Renal pelvis (tissue), 12 donors: Measurements from ENCODE around the gene DNAJC22. TPM values are rescaled to one million over a fixed set of nuclear protein-coding genes. Genes with fewer than 3 reads are reported as not detected.
"Not testable (repeated sequence)": the region's sequence is repeated elsewhere in the genome, so short reads cannot be mapped to it uniquely, and the experiment has no call there.

Source experiments
- DNase-seq: peaks from one replicate; pipeline ENCODE4 v3.0.0-alpha.2; 2013
- long read RNA-seq, 16 experiments: transcript quantifications; one replicate each; lab custom pipeline, GENCODE V29; 2026
- polyA plus RNA-seq, 3 donors: library from polyadenylated mRNA; unstranded; fragments of 120-200 nt; gene quantifications; one replicate each; pipeline ENCODE4 v1.2.1, GENCODE V29; 2013; ENCODE audit not compliant: insufficient read length in 3 of 3

DNAJC22 gene
- 10 to 100 TPM; 16.1 to 25.4 (median 24.5) TPM for polyA plus RNA-seq
- long read RNA-seq, donor 1: 0 reads
- long read RNA-seq, donor 2, partial matches to known transcripts: 0 of 1 reads
- long read RNA-seq, donor 2, other reads (novel, unspliced or antisense): 0 of 1 reads
- long read RNA-seq, donor 3: 0 reads
- long read RNA-seq, donor 4: 0 reads
- long read RNA-seq, donor 5: 0 reads
- long read RNA-seq, donor 6, partial matches to known transcripts: 8 of 8 reads
- long read RNA-seq, donor 6, other reads (novel, unspliced or antisense): 0 of 8 reads
- long read RNA-seq, donor 7, partial matches to known transcripts: 7 of 8 reads
- long read RNA-seq, donor 7, other reads (novel, unspliced or antisense): 0 of 8 reads
- long read RNA-seq, donor 8, partial matches to known transcripts: 0 of 2 reads
- long read RNA-seq, donor 8, other reads (novel, unspliced or antisense): 0 of 2 reads
- long read RNA-seq, donor 9, partial matches to known transcripts: 19 of 20 reads
- long read RNA-seq, donor 9, other reads (novel, unspliced or antisense): 0 of 20 reads
- long read RNA-seq, donor 10, partial matches to known transcripts: 0 of 1 reads
- long read RNA-seq, donor 10, other reads (novel, unspliced or antisense): 0 of 1 reads
- long read RNA-seq, donor 11, partial matches to known transcripts: 0 of 1 reads
- long read RNA-seq, donor 11, other reads (novel, unspliced or antisense): 0 of 1 reads
- long read RNA-seq, donor 12, partial matches to known transcripts: 11 of 13 reads
- long read RNA-seq, donor 12, other reads (novel, unspliced or antisense): 0 of 13 reads
- long read RNA-seq, donor 13: 0 reads
- long read RNA-seq, donor 14: 0 reads
- long read RNA-seq, donor 15, partial matches to known transcripts: 5 of 5 reads
- long read RNA-seq, donor 15, other reads (novel, unspliced or antisense): 0 of 5 reads
- long read RNA-seq, donor 16, partial matches to known transcripts: 7 of 10 reads
- long read RNA-seq, donor 16, other reads (novel, unspliced or antisense): 0 of 10 reads

DNA sequence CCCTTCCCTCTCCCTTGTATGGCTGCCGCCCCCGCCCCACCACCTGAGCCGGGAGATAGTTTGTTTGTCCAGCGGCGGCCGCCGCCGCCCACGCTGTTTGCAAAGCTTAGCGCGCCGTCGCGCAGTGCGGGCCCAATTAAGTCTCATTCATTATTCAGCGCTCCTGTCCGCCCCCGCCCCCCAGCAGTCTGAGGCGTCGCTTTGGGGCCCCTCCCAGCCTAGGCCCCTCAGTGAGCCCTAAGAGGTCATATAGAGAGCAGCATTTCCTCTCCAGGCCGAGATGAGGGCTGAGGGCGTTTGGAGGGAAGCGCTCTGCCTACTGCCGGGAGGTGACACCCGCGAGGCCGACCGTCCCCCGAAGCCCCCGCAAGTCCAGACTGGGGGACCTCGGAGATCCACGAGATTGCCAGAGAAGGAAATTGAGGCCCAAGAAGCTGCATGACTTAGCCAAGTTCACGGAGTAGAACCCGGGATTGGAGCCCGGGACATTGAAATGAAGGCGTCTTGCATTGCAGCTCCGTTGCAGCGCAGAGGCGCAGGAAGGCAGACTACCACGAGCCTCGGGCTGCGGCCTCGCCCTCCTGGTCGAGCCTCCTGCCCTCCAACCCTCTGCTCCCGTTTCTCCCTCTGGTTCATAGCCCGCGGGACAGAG is at the start of gene DNAJC22:
TSS of gene DNAJC22 (plus strand) at position 230 of the 652 bp plus-strand sequence. CDS start 1,985 bp downstream, outside the sequence.
- DNase-seq: no peak

DNA sequence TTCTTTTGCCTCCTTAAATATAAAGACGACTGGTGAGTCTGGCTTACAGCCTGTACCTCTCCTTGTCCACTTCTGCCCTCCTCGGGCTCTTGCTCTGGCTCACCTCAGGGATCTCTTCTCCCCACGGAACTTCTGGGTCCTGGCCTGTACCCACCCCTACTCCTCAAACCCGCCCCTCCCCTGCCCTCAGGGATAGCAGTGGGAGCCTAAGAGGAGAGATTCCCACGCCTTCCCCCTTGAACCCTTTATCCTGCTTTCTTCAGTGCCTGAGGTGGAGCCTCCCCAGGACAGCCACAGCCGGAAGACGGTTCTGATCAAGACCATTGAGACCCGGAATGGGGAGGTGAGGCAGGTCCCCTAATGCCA is 49.0 kb upstream of the DNAJC22 start:
- DNase-seq: no peak

GRCh38 chr12:49298160-49298559 is 48.5 kb upstream of the DNAJC22 start:
- no peak for DNase-seq

DNA sequence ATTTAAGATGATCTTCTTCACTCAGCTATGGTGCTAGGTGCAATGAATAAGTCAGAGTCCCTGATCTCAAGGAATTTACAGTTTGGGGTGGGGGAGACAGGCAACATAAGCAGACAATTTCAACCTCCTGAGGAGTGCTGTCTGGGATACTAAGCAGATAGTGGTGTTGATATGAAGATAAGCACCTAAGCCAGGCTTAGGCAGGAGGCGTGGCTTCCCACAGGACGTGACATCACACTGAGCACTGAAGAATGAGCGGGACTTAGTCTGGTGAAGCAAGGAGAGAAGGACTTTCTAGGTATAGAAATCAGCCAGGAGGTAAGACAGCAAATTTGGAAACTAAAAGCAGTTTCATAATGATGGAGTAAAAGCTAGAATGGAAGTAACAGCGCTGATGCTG is 44.9 kb upstream of the DNAJC22 start:
- DNase-seq: no peak

GRCh38 chr12:49304161-49304560 is 42.5 kb upstream of the DNAJC22 start:
- no peak for DNase-seq

- no peak for DNase-seq
Observed at GRCh38 chr12:49305762-49306510, 40.8 kb upstream of the DNAJC22 start.

DNA sequence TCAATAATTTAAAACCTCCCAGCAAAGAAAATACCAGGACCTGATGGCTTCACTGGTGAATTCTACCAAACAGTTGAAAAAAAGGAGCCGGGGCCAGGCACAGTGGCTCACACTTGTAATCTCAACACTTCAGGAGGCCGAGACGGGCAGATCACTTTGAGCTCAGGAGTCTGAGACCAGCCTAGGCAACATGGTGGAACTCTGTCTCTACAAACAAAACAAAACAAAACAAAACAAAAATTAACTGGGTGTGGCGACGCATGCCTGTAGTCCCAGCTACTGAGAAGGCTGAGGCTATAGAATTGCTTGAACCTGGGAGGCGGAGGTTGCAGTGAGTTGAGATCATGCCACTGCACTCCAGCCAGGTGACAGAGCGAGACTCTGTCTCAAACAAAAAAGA is 37.3 kb upstream of the DNAJC22 start:
- DNase-seq: no peak

DNA sequence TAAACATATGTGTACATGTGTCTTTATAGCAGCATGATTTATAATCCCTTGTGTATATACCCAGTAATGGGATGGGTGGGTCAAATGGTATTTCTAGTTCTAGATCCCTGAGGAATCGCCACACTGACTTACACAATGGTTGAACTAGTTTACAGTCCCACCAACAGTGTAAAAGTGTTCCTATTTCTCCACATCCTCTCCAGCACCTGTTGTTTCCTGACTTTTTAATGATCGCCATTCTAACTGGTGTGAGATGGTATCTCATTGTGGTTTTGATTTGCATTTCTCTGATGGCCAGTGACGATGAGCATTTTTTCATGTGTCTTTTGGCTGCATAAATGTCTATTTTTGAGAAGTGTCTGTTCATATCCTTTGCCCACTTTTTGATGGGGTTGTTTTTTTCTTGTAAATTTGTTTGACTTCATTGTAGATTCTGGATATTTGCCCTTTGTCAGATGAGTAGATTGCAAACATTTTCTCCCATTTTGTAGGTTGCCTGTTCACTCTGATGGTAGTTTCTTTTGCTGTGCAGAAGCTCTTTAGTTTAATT is 36.2 kb upstream of the DNAJC22 start:
- not testable (repeated sequence) for DNase-seq

- no peak for DNase-seq
Observed at GRCh38 chr12:49314811-49315210, 31.9 kb upstream of the DNAJC22 start.

DNA sequence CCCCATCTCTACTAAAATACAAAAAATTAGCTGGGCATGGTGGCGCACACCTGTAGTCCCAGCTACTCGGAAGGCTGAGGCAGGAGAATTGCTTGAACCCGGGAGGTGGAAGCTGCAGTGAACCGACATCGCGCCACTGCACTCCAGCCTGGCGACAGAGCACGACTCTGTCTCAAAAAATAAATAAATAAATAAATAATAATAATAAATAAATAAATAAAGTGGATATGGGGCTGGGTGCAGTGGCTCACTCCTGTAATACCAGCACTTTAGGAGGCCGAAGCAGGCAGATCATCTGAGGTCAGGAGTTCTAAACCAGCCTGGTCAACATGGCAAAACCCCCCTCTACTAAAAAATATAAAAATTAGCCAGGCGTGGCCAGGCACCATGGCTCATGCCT is 29.6 kb upstream of the DNAJC22 start:
- DNase-seq: not testable (repeated sequence)

GRCh38 chr12:49320411-49321103 is 26.1 kb upstream of the DNAJC22 start:
- not testable (repeated sequence) for DNase-seq

- no peak for DNase-seq
Observed at GRCh38 chr12:49322367-49322707, 24.4 kb upstream of the DNAJC22 start.

GRCh38 chr12:49322708-49323523 is 23.8 kb upstream of the DNAJC22 start, which contains the start of gene TROAP:
Gene TROAP, plus strand, starts transcription at chr12:49323255. Its CDS starts 354 bp downstream, at chr12:49323609.
- peak; percentile 99 for DNase-seq

GRCh38 chr12:49323524-49324097 is 23.1 kb upstream of the DNAJC22 start:
- DNase-seq: no peak

- no peak for DNase-seq
Observed at GRCh38 chr12:49325606-49326005, 21.1 kb upstream of the DNAJC22 start.

- no peak for DNase-seq
Observed at GRCh38 chr12:49327368-49327767, 19.3 kb upstream of the DNAJC22 start.

DNA sequence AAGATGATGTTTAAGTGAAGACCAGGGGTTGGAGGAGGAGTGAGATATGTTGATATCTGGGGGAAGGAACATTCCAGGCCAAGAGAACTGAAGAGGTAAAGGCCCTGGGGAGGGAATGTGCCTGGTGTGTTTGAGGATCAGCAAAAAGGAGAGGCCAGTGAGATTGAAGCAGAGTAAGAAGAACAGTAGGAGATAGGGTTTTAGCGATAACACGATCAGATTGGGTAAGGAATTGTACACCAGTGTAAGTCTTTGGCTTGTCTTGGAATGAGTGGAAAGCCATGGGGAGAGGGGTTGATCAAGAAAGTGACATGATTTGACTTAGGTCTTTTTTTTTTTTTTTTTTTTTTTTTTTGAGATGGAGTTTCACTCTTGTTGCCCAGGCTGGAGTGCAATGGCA is 18.8 kb upstream of the DNAJC22 start:
- no peak for DNase-seq

DNA sequence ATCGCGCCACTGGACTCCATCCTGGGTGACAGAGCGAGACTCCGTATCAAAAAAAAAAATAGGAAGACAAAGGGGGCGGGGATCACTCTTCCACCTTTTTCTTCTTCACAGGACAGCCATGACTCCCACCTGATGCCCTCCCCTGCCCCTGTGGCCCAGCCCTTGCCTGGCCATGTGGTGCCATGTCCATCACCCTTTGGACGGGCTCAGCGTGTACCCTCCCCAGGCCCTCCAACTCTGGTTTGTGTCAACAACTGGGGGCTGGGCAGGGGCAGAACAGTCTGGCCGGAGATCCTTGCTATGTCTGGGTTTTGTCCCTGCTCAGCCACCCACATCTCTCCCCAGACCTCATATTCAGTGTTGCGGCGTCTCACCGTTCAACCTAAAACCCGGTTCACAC is 17.9 kb upstream of the DNAJC22 start:
- no peak for DNase-seq

DNA sequence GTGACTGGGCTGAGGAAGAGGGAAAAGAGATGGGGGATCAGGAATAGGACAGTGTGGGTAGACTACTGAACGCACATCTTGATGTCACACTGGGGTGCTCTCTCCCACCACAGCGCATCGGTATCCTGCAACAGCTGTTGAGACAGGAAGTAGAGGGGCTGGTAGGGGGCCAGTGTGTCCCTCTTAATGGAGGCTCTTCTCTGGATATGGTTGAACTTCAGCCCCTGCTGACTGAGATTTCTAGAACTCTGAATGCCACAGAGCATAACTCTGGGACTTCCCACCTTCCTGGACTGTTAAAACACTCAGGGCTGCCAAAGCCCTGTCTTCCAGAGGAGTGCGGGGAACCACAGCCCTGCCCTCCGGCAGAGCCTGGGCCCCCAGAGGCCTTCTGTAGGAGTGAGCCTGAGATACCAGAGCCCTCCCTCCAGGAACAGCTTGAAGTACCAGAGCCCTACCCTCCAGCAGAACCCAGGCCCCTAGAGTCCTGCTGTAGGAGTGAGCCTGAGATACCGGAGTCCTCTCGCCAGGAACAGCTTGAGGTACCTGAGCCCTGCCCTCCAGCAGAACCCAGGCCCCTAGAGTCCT is 16.6 kb upstream of the DNAJC22 start:
- no peak for DNase-seq
